Mesodermal cell (in vitro differentiated cells): Measurements from ENCODE around the gene UMODL1.
"Not testable (repeated sequence)": the region's sequence is repeated elsewhere in the genome, so short reads cannot be mapped to it uniquely, and the experiment has no call there.

ENCODE experiments used
- H3K27ac ChIP-seq: 2 replicates; pipeline ENCODE4 v1.7.0; 2013; ENCODE audit warnings: mild to moderate bottlenecking, low read depth, low read length, moderate library complexity; ENCODE audit not compliant: severe bottlenecking
- H3K36me3 ChIP-seq: 2 replicates; pipeline ENCODE4 v1.7.1; 2013; ENCODE audit warnings: mild to moderate bottlenecking, low read length, moderate library complexity; ENCODE audit not compliant: control insufficient read depth, insufficient read depth
- H3K4me1 ChIP-seq: one replicate; pipeline ENCODE4 v1.7.1; 2013; ENCODE audit warnings: mild to moderate bottlenecking, low read length; ENCODE audit not compliant: insufficient read depth, control insufficient read depth, poor library complexity, severe bottlenecking
- H3K4me3 ChIP-seq: 2 replicates; pipeline ENCODE4 v1.7.0; 2013; ENCODE audit warnings: low read length, control low read depth, mild to moderate bottlenecking; ENCODE audit not compliant: insufficient read depth, poor library complexity, severe bottlenecking; ENCODE audit errors: extremely low read depth
- H3K9me3 ChIP-seq: 2 replicates; pipeline ENCODE4 v1.7.1; 2013; ENCODE audit warnings: mild to moderate bottlenecking, low read length, moderate library complexity; ENCODE audit not compliant: control insufficient read depth
- WGBS, 2 experiments: methylation state at CpG; one replicate each; pipeline ENCODE4 v1.1.5; 2013; ENCODE audit warnings: missing lambda C conversion rate in 2 of 2; ENCODE audit not compliant: insufficient coverage in 2 of 2; 5-methylcytosine and 5-hydroxymethylcytosine counted together

The UMODL1 gene

GRCh38 chr21:42069327-42069726 is 1.8 kb upstream of the UMODL1 start:
- Histone ChIP-seq H3K27ac (no peak overlapping the region), H3K36me3 (no peaks in the 10 kb centered on the region), H3K4me3 (no peak overlapping the region), H3K4me1 (no peaks in the 10 kb centered on the region), H3K9me3 (no peaks in the 10 kb centered on the region)
- no CpG with 5 or more reads among the region's 3 CpGs for WGBS, 2 experiments

DNA sequence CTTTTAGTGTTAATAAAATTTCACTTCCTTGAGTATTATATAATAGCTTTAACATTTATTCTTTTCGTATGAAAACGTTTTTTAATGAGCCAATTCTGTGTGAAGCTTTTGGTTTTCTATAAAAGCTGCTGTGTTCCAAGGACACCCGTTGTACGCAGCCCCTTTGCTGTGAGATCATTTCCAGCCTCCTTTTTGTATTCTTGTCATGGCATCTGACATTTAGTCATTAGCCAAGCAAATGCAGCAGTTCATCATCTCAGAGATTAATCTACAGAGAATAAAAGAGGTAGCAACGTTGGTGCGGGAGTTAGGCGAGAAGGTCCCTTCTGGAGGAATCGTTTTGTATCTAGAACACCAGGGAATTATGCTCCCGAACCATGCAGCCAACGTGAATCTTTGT is 1.3 kb upstream of the UMODL1 start:
- 72 to 86% methylated on average over 4 to 6 of the region's 10 CpGs for WGBS, 2 experiments
- no peak overlapping the region for H3K27ac ChIP-seq

GRCh38 chr21:42073145-42074099 is 2.3 kb downstream of the UMODL1 start:
- no peak overlapping the region for H3K27ac ChIP-seq
- H3K9me3 ChIP-seq = no peaks in the 10 kb centered on the region
- no peak overlapping the region for H3K4me3 ChIP-seq
- WGBS, 2 experiments = 92 to 94% methylated on average over 19 to 21 of the region's 21 CpGs
- peaks cover 3% of the 10 kb centered on the region for H3K4me1 ChIP-seq
- H3K36me3 ChIP-seq = no peaks in the 10 kb centered on the region

More for the DNA sequence above, 1.3 kb upstream of the UMODL1 start:
- Histone ChIP-seq H3K4me3 (no peak overlapping the region), H3K4me1 (no peaks in the 10 kb centered on the region), H3K36me3 (no peaks in the 10 kb centered on the region), H3K9me3 (no peaks in the 10 kb centered on the region)

DNA sequence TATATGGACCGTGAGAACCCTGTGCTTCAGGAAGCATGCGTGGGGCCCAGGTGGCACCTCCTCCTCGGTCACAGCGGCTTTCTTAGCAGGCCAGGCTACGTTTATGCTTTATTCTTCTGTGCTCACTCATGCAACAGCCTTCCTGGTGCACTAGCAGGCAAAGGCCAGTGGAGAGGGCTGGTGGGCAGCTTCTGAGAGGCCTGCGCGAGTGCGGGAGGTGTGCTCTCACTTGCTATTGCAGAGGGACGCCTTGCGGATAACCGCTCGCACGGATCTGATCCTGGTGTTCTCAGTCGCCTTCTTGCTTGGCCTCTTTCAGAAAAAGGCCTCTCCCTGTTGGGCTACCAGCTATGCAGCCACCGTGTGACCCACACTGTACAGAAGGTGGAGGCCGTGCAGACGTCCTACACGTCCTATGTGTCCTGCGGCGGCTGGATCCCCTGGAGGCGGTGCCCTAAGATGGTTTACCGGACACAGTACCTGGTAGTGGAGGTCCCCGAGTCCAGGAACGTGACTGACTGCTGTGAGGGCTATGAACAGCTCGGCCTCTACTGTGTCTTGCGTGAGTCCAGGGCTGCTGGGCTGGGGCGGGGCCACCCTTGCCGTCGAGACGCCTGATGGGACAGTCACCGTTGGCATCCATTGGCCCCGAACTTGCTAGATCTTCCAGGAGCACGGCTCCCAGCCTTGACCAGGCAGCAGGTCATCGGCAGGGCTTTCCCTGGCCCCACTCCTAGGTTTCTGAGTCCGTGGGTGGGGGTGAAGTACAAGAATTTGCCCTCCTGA is 4.8 kb downstream of the UMODL1 start:
- no peaks in the 10 kb centered on the region for H3K9me3 ChIP-seq
- no peaks in the 10 kb centered on the region for H3K36me3 ChIP-seq
- WGBS, 2 experiments = 95 to 97% methylated on average over 33 to 35 of the region's 35 CpGs
- H3K4me1 ChIP-seq = peaks cover 15% of the 10 kb centered on the region
- H3K4me3 ChIP-seq = no peak overlapping the region
- H3K27ac ChIP-seq = no peak overlapping the region

GRCh38 chr21:42077685-42078238 is 6.6 kb downstream of the UMODL1 start:
- H3K36me3 ChIP-seq, H3K27ac ChIP-seq, H3K4me3 ChIP-seq, H3K9me3 ChIP-seq: not testable (repeated sequence)
- 100% methylated on average over 2 to 3 of the region's 6 CpGs for WGBS, 2 experiments
- peaks cover 15% of the 10 kb centered on the region for H3K4me1 ChIP-seq

DNA sequence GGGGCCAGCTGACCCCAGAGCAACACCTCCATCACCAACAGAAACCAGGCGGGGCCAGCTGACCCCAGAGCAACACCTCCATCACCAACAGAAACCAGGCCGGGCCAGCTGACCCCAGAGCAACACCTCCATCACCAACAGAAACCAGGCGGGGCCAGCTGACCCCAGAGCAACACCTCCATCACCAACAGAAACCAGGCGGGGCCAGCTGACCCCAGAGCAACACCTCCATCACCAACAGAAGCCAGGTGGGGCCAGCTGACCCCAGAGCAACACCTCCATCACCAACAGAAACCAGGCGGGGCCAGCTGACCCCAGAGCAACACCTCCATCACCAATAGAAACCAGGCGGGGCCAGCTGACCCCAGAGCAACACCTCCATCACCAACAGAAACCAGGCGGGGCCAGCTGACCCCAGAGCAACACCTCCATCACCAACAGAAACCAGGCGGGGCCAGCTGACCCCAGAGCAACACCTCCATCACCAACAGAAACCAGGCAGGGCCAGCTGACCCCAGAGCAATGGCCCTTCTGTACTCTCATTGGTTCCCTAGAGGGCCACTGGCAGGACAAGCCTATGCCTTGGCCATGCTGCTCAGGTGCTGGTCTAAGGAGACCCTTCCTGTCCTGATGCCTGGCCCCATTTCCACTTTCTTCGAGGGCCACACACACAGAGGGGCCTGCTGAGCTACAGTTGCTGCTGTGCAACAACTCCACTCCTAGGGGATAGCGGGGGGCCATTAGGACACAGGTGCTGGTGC is 7.3 kb downstream of the UMODL1 start:
- peaks cover 15% of the 10 kb centered on the region for H3K4me1 ChIP-seq
- H3K36me3 ChIP-seq, H3K4me3 ChIP-seq, H3K9me3 ChIP-seq, H3K27ac ChIP-seq: not testable (repeated sequence)
- whole genome bisulfite sequencing, 2 experiments = 78 to 83% methylated on average over 2 of the region's 10 CpGs

DNA sequence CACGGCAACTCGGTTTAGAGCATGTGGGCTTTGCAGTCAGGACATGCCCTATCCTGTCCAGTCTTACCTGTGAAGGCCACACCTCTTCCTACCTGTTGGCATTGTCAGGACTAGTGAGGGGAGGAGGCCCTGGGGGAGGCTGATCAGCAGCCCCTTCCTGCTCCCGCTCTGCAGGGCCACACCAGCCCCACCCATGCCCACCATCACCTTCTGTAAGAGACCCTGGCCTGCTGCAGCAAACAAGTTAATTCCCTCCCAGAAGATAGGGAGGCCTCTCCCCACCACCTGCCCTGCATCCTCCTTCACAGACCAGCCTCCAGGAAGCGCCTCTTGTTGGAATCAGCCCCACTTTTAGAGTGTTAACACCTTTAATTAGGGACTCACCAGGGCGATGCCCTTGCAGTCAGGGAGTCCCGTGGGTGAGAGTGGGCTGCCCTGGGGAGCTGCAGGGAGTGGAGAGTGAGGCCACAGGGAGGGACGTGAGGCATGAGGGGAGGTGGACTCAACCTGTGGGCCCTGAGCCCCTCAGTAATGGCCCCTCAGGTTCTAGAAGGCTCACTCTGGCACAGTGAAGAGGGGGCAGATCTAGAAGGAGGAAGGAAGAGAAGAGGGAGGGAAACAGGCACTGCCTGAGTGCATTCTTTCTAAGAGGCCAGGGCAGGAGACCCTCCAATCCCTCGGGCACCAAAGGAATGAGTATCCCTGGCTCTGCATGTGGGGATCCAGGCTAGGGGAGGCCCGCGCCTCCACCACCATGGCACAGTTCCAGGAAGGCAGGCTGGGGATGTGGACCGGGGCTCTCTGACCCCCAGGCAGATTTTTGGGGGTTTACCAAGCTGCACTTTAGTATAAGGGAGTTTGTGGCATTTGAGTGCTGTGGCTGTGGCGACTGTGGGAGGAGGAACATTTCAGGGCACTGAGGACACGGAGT is 8.2 kb downstream of the UMODL1 start:
- H3K4me3 ChIP-seq = no peak overlapping the region
- no peak overlapping the region for H3K27ac ChIP-seq
- peaks cover 15% of the 10 kb centered on the region for H3K4me1 ChIP-seq
- whole genome bisulfite sequencing, 2 experiments = 89 to 92% methylated on average over 11 to 12 of the region's 13 CpGs
- H3K9me3 ChIP-seq = no peaks in the 10 kb centered on the region
- no peaks in the 10 kb centered on the region for H3K36me3 ChIP-seq

DNA sequence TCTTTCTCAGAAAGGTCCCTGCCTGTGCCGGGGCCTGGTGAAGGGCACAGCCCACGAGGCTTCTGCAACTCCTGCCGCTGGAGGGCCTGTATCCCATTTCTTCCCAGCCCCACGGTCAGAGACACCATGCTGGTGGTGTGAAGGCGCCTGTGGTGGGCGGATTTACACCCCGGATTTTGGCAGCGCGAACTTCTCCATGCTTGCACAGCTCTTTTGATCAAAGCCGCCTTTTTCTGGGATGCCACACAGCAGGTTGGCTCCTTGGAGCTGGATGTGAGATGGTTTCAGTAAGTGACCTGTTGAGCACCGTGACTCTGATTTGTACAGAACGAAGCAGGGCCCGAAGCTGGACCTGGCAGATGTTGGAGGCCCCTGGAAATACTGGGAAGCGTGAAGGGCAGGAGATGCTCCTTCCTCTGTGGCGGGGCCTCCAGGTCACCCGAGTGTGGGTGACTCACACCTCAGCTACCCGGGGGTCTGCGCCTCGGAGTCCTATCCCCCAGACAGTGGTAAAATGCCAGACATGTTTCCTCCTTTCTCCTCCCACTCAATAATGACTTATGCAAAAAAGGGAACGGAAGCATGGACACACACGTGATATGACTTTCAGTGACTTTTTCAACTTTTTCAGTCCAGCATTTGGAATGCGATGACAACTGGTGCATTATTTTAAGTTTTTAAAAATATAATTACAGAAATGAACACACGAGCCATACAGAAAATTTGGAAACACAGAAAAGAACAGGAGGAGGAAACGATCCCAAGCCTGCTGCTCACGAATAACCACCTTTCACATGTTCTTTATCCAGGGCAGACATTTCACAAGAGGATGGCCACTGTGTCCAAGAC is 9.0 kb downstream of the UMODL1 start:
- 88 to 90% methylated on average over 18 to 22 of the region's 25 CpGs for WGBS, 2 experiments
- no peaks in the 10 kb centered on the region for H3K36me3 ChIP-seq
- H3K4me3 ChIP-seq = no peak overlapping the region
- no peaks in the 10 kb centered on the region for H3K9me3 ChIP-seq
- H3K27ac ChIP-seq = no peak overlapping the region
- peaks cover 15% of the 10 kb centered on the region for H3K4me1 ChIP-seq

- H3K4me3 ChIP-seq = no peak overlapping the region
- no peaks in the 10 kb centered on the region for H3K9me3 ChIP-seq
- H3K4me1 ChIP-seq = peaks cover 15% of the 10 kb centered on the region
- H3K36me3 ChIP-seq = no peaks in the 10 kb centered on the region
- 92 to 98% methylated on average over 5 to 6 of the region's 6 CpGs for WGBS, 2 experiments
- no peak overlapping the region for H3K27ac ChIP-seq
These were observed 9.6 kb downstream of the UMODL1 start for GRCh38 chr21:42080788-42081083.
